A549 (cell line): Measurements from ENCODE around the gene RAB9A. TPM values are rescaled to one million over a fixed set of nuclear protein-coding genes. Genes with fewer than 3 reads are reported as not detected.

Source experiments
- ATAC-seq, 2 experiments: fragments of 200-7000 bp in 1 of 2; fragments of >200 bp in 1 of 2; cut with Nextera tagmentation in 1 of 2; cut with Tn5 transposase in 1 of 2; 3 replicates each; pipeline versions ENCODE4 v1.8.0 to v1.9.1; 2018 to 2020; ENCODE audit warnings: mild to moderate bottlenecking in 1 of 2, moderate library complexity in 1 of 2
- CTCF ChIA-PET: fragments of 300-600 bp; sonication (Branson Sonifier 250); formaldehyde crosslinking; extraction: SDS; loops from one replicate; lab custom pipeline; 2021; ENCODE audit warnings: antibody characterized with exemption, inconsistent platforms; lab: Yijun Ruan, JAX
- POLR2A ChIA-PET: fragments of 350-600 bp; formaldehyde crosslinking; extraction: SDS; loops from one replicate; lab custom pipeline; 2021; ENCODE audit warnings: antibody characterized with exemption, inconsistent platforms; lab: Yijun Ruan, JAX
- DNase-seq, 2 experiments: peaks; one replicate each; pipeline versions ENCODE4 v3.0.0 to v3.0.0-alpha.2; 2011 to 2016; ENCODE audit warnings: low read depth in 1 of 2, low spot score in 1 of 2
- FAIRE-seq: peaks from 2 replicates; lab custom pipeline; 2011; peaks lifted over from hg19 to GRCh38; lab: Jason Lieb, UNC
- H3K27ac ChIP-seq, 2 experiments: fragments of >200 bp; sonication (Bioruptor Twin); formaldehyde crosslinking; 3 replicates each; pipeline ENCODE4 v1.5.1; 2016 to 2017
- H3K4me1 ChIP-seq: fragments of >200 bp; sonication (Bioruptor Twin); formaldehyde crosslinking; 3 replicates; pipeline ENCODE4 v1.6.1; 2016
- H3K4me2 ChIP-seq: fragments of >200 bp; sonication (Bioruptor Twin); formaldehyde crosslinking; 3 replicates; pipeline ENCODE4 v1.6.1; 2016
- H3K4me3 ChIP-seq: fragments of >200 bp; sonication (Bioruptor Twin); formaldehyde crosslinking; 3 replicates; pipeline ENCODE4 v1.5.1; 2016
- H3K9me3 ChIP-seq: fragments of >200 bp; sonication (Bioruptor Twin); formaldehyde crosslinking; 3 replicates; pipeline ENCODE4 v1.6.1; 2016
- ATOH8 ChIP-seq: fragments of 250-450 bp; sonication (Bioruptor Pico); IDR thresholded peaks from 2 replicates; pipeline ENCODE4 v1.5.0; 2020; ENCODE audit warnings: low read depth, mild to moderate bottlenecking, moderate library complexity
- CEBPB ChIP-seq, 2 experiments: fragments of >200 bp in 1 of 2; sonication (Bioruptor Twin) in 1 of 2; formaldehyde crosslinking in 1 of 2; IDR thresholded peaks; 2 replicates each; pipeline ENCODE4 v1.6.1; 2012 to 2016
- CHD4 ChIP-seq: fragments of 200-600 bp; sonication (generic); IDR thresholded peaks from 2 replicates; pipeline ENCODE4 v1.6.1; 2016; ENCODE audit warnings: antibody characterized with exemption, mild to moderate bottlenecking, borderline replicate concordance
- ELK1 ChIP-seq: fragments of 150-350 bp; IDR thresholded peaks from 2 replicates; pipeline ENCODE4 v1.6.1; 2014; ENCODE audit warnings: low read depth, mild to moderate bottlenecking, low read length
- EP300 ChIP-seq, 2 experiments: fragments of >200 bp; sonication (Bioruptor Twin); formaldehyde crosslinking; IDR thresholded peaks; 2 replicates in 1 of 2; 3 replicates in 1 of 2; pipeline ENCODE4 v1.6.1; 2016 to 2017
- ESRRA ChIP-seq: fragments of 150-350 bp; IDR thresholded peaks from 2 replicates; pipeline ENCODE4 v1.6.1; 2014; ENCODE audit warnings: mild to moderate bottlenecking, low read length, borderline replicate concordance
- GATA3 ChIP-seq: IDR thresholded peaks from 2 replicates; pipeline ENCODE4 v1.6.1; 2012; ENCODE audit warnings: borderline replicate concordance
- HES2 ChIP-seq: fragments of >200 bp; sonication (Bioruptor Twin); formaldehyde crosslinking; IDR thresholded peaks from 2 replicates; pipeline ENCODE4 v1.6.1; 2016
- HEYL ChIP-seq: fragments of 250-450 bp; sonication (Bioruptor Pico); IDR thresholded peaks from 2 replicates; pipeline ENCODE4 v1.8.0; 2021; ENCODE audit warnings: mild to moderate bottlenecking, moderate library complexity
- MYC ChIP-seq: IDR thresholded peaks from 2 replicates; pipeline ENCODE4 v1.6.1; 2012; ENCODE audit warnings: mild to moderate bottlenecking, inconsistent platforms, low read length, improper control_type of control experiment, borderline replicate concordance
- PBX3 ChIP-seq: IDR thresholded peaks from 2 replicates; pipeline ENCODE4 v1.6.1; 2012
- PHF8 ChIP-seq: fragments of 200-600 bp; sonication (generic); IDR thresholded peaks from 2 replicates; pipeline ENCODE4 v1.6.1; 2016; ENCODE audit warnings: low read depth, mild to moderate bottlenecking, antibody characterized with exemption, moderate library complexity, borderline replicate concordance
- POLR2A ChIP-seq: IDR thresholded peaks from 2 replicates; pipeline ENCODE4 v1.6.1; 2012; ENCODE audit warnings: mild to moderate bottlenecking, low read length
- RARB ChIP-seq: fragments of 250-450 bp; sonication (Bioruptor Pico); IDR thresholded peaks from 2 replicates; pipeline ENCODE4 v1.8.0; 2021; ENCODE audit warnings: mild to moderate bottlenecking, moderate library complexity
- RCOR1 ChIP-seq: fragments of 150-350 bp; IDR thresholded peaks from 2 replicates; pipeline ENCODE4 v1.6.1; 2014; ENCODE audit warnings: antibody characterized with exemption, low read length, low read depth
- RNF2 ChIP-seq: fragments of 200-600 bp; sonication (generic); IDR thresholded peaks from 2 replicates; pipeline ENCODE4 v1.6.1; 2016; ENCODE audit warnings: low read depth, mild to moderate bottlenecking, antibody characterized with exemption, moderate library complexity, borderline replicate concordance
- SMC3 ChIP-seq: fragments of >200 bp; sonication (Bioruptor Twin); formaldehyde crosslinking; IDR thresholded peaks from 3 replicates; pipeline ENCODE4 v1.6.1; 2018; ENCODE audit warnings: inconsistent platforms
- TP53 ChIP-seq: fragments of 250-450 bp; sonication (Bioruptor Pico); IDR thresholded peaks from 2 replicates; pipeline ENCODE4 v1.5.0; 2021; ENCODE audit warnings: mild to moderate bottlenecking, moderate library complexity
- USF2 ChIP-seq: fragments of 450-650 bp; IDR thresholded peaks from 2 replicates; pipeline ENCODE4 v1.6.1; 2014; ENCODE audit warnings: antibody characterized with exemption
- ZFP36 ChIP-seq: fragments of 450-650 bp; IDR thresholded peaks from 2 replicates; pipeline ENCODE4 v1.6.1; 2014; ENCODE audit warnings: borderline replicate concordance; ENCODE audit not compliant: partially characterized antibody
- ZNF302 ChIP-seq: fragments of 250-450 bp; sonication (Bioruptor Pico); IDR thresholded peaks from 2 replicates; pipeline ENCODE4 v1.9.0; 2021; ENCODE audit warnings: inconsistent platforms, mild to moderate bottlenecking, moderate library complexity
- WGBS: methylation state at CpG from one replicate; pipeline ENCODE4 v1.1.6; 2017; ENCODE audit errors: missing lambda C conversion rate; 5-methylcytosine and 5-hydroxymethylcytosine counted together
- polyA plus RNA-seq, 4 experiments: library from polyadenylated mRNA; depleted of rRNA in 3 of 4; stranded (reverse); fragments of >200 nt; fragmentation: RNase III in 1 of 4; extraction: RNeasy Plus Mini Kit Qiagen cat#74134 plus additional on column Dnase treatment in 1 of 4; gene quantifications; 2 replicates in 3 of 4; 3 replicates in 1 of 4; pipeline ENCODE4 v1.2.3, GENCODE V29; 2011 to 2017

RAB9A gene
- polyA plus RNA-seq, 2 of the 4 experiments (the other 2 are of a cell fraction): 26.0 to 39.0 TPM

DNA sequence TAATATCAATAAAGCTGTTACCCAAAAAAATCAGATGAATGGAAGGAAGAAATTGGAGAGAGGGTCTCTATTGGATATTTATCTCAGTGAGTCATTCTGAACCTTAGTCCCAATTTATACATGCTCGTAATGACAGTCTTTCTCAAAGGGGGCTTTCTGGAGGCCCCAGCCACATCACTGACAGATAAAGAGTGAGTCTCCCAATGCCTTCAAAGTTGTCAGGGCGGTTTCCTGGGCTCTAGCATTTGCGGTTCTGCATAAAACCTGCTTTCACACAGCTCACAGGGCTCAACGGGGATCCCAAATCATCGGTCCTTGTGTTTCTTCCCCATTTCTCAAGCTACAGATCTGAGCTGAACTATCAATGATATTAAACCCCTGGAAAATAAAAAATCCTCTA lies 18.7 kb upstream of the RAB9A start:
- H3K27ac ChIP-seq: peak overlapping the region; percentile 65 to 82; a peak in 3 of 6 replicates
- CTCF ChIA-PET: interaction anchor here (1.2 kb wide), 1 partner anchor 18 kb away, joined by 3 read pairs; no protein-coding TSS in a partner anchor
- no peak for TF ChIP-seq PHF8
- no peak for TF ChIP-seq HEYL (CRISPR knock-in tag)
- TF ChIP-seq RCOR1: no peak
- TF ChIP-seq ESRRA: no peak
- TF ChIP-seq CEBPB (IDR thresholded peaks at IDR 0.05): no peak
- TF ChIP-seq SMC3: no peak
- TF ChIP-seq PBX3: no peak
- TF ChIP-seq HES2: no peak
- TF ChIP-seq MYC: no peak
- no peak for TF ChIP-seq ELK1
- TF ChIP-seq USF2: no peak
- no peak for TF ChIP-seq RARB (CRISPR knock-in tag)
- no peak for TF ChIP-seq CHD4
- TF ChIP-seq RNF2: no peak
- TF ChIP-seq TP53 (CRISPR knock-in tag): no peak
- TF ChIP-seq ZNF302 (CRISPR knock-in tag): no peak
- TF ChIP-seq POLR2A: no peak
- TF ChIP-seq, all 56 proteins: peak for 0
- Histone ChIP-seq H3K4me3 (no peak overlapping the region), H3K4me1 (peaks cover 15% of the 10 kb centered on the region), H3K9me3 (no peaks in the 10 kb centered on the region), H3K4me2 (no peak overlapping the region)
- DNase-seq (no peak), FAIRE-seq (no peak), ATAC-seq (no peak)
- POLR2A ChIA-PET: no interaction called here
- 96% methylated on average over 5 of the region's 5 CpGs for WGBS

- FAIRE-seq (no peak), DNase-seq (no peak), ATAC-seq (no peak)
- H3K4me2 ChIP-seq: no peak overlapping the region
- POLR2A ChIA-PET: no interaction called here
- peaks cover 11% of the 10 kb centered on the region for H3K4me1 ChIP-seq
- TF ChIP-seq ATOH8 (CRISPR knock-in tag) (no peak), ESRRA (no peak), EP300 (IDR thresholded peaks at IDR 0.05) (no peak), ZFP36 (no peak), MYC (no peak), HEYL (CRISPR knock-in tag) (no peak), GATA3 (no peak)
- CTCF ChIA-PET: interaction anchor here (0.8 to 1.0 kb wide), 2 partner anchors 47 to 77 kb away, joined by 3 read pairs; no protein-coding TSS in a partner anchor
- H3K27ac ChIP-seq: no peak overlapping the region
- no peak overlapping the region for H3K4me3 ChIP-seq
- no peaks in the 10 kb centered on the region for H3K9me3 ChIP-seq
These were observed 15.9 kb upstream of the RAB9A start for GRCh38 chrX:13673016-13673415.
